HCT116 (cell line): ENCODE results near the gene MCRIP1. TPM values are rescaled to one million over a fixed set of nuclear protein-coding genes. Genes with fewer than 3 reads are reported as not detected.

Experiments used
- ATAC-seq: fragments of 200-7000 bp; cut with Tn5 transposase; 2 replicates; pipeline ENCODE4 v1.9.1; 2020; ENCODE audit warnings: mild to moderate bottlenecking, moderate library complexity
- BruUV-seq: library from RNA; stranded (reverse); fragments of 400-500 nt; replicated peaks from 2 replicates; lab custom pipeline; 2021; lab: Mats Ljungman, UMichigan
- CTCF ChIA-PET: fragments of 300-600 bp; sonication (Branson Sonifier 250); formaldehyde crosslinking; loops from one replicate; lab custom pipeline; 2021; ENCODE audit warnings: antibody characterized with exemption; lab: Charles Lee
- POLR2A ChIA-PET: fragments of 300-600, 350-600 bp; sonication (Branson Sonifier 250); formaldehyde crosslinking; loops from one replicate; lab custom pipeline; 2021; ENCODE audit warnings: antibody characterized with exemption; lab: Charles Lee
- RAD21 ChIA-PET, 2 experiments: fragments of 300-600 bp; sonication (Branson Sonifier 250); formaldehyde crosslinking; loops; one replicate each; lab custom pipeline; 2023; ENCODE audit warnings: low total read pairs in 2 of 2; ENCODE audit not compliant: uncharacterized antibody in 2 of 2, unreplicated experiment in 2 of 2, low non-redundant PET in 1 of 2; lab: Charles Lee
- DNase-seq: peaks from one replicate; pipeline ENCODE4 v3.0.0-alpha.2; 2010; ENCODE audit warnings: low read depth, low spot score
- H2AFZ ChIP-seq: fragments of 200-600 bp; shearing (Covaris generic), sonication (generic); 2 replicates; pipeline ENCODE4 v1.6.1; 2017; ENCODE audit warnings: low read depth, mixed run types, mixed read lengths, antibody characterized with exemption, low read length; ENCODE audit not compliant: poor library complexity, severe bottlenecking
- H3K27ac ChIP-seq: 2 replicates; pipeline ENCODE4 v1.5.1; 2012; ENCODE audit warnings: low read depth, low read length
- H3K27me3 ChIP-seq: fragments of 200-600 bp; sonication (generic); 2 replicates; pipeline ENCODE4 v1.6.1; 2016; ENCODE audit warnings: mixed run types, low read length, mixed read lengths; ENCODE audit not compliant: insufficient read depth
- H3K36me3 ChIP-seq, 2 experiments: fragments of 200-500 bp in 1 of 2; fragments of 200-600 bp in 1 of 2; sonication (Bioruptor generic) in 1 of 2; sonication (generic) in 1 of 2; 2 replicates each; pipeline versions ENCODE4 v1.5.1 to v1.6.1; 2014 to 2016; ENCODE audit warnings: low read length in 2 of 2, inconsistent platforms in 1 of 2, mixed read lengths in 1 of 2, mixed run types in 1 of 2; ENCODE audit not compliant: insufficient read depth in 2 of 2, control insufficient read depth in 1 of 2
- H3K4me1 ChIP-seq, 2 experiments: fragments of 200-600 bp in 1 of 2; sonication (generic) in 1 of 2; 2 replicates each; pipeline versions ENCODE4 v1.5.1 to v1.6.1; 2012 to 2017; ENCODE audit warnings: low read length in 2 of 2, inconsistent platforms in 1 of 2, mild to moderate bottlenecking in 1 of 2, mixed read lengths in 1 of 2, mixed run types in 1 of 2, moderate library complexity in 1 of 2; ENCODE audit not compliant: insufficient read depth in 2 of 2, control insufficient read depth in 1 of 2
- H3K4me2 ChIP-seq: fragments of 200-600 bp; sonication (generic); 2 replicates; pipeline ENCODE4 v1.6.1; 2017; ENCODE audit warnings: mixed run types, low read length, mixed read lengths
- H3K4me3 ChIP-seq, 2 experiments: fragments of 200-600 bp in 1 of 2; sonication (generic) in 1 of 2; replicated peaks in 1 of 2; 2 replicates each; pipeline ENCODE4 v1.5.1; 2011 to 2016; ENCODE audit warnings: low read length in 2 of 2, control low read depth in 1 of 2, low read depth in 1 of 2, mild to moderate bottlenecking in 1 of 2, mixed read lengths in 1 of 2, mixed run types in 1 of 2
- H3K79me2 ChIP-seq: fragments of 200-600 bp; sonication (generic); 2 replicates; pipeline ENCODE4 v1.6.1; 2017; ENCODE audit warnings: mild to moderate bottlenecking, mixed run types, low read length, moderate library complexity, mixed read lengths; ENCODE audit not compliant: insufficient read depth
- H3K9ac ChIP-seq: fragments of 200-600 bp; sonication (generic); 2 replicates; pipeline ENCODE4 v1.6.1; 2016; ENCODE audit warnings: low read length, mixed read lengths
- H3K9me2 ChIP-seq: fragments of 200-600 bp; sonication (generic), shearing (Covaris generic); 2 replicates; pipeline ENCODE4 v1.6.1; 2017; ENCODE audit warnings: mixed run types, mild to moderate bottlenecking, moderate library complexity; ENCODE audit not compliant: insufficient read depth
- H3K9me3 ChIP-seq, 2 experiments: fragments of 200-500 bp in 1 of 2; fragments of 200-600 bp in 1 of 2; sonication (Bioruptor generic) in 1 of 2; sonication (generic) in 1 of 2; 2 replicates each; pipeline ENCODE4 v1.6.1; 2014 to 2017; ENCODE audit warnings: low read length in 2 of 2, mixed read lengths in 2 of 2, inconsistent platforms in 1 of 2, low read depth in 1 of 2, mild to moderate bottlenecking in 1 of 2, mixed run types in 1 of 2, moderate library complexity in 1 of 2; ENCODE audit not compliant: control insufficient read depth in 1 of 2, insufficient read depth in 1 of 2
- H4K20me1 ChIP-seq: fragments of 200-600 bp; sonication (generic), shearing (Covaris generic); 2 replicates; pipeline ENCODE4 v1.6.1; 2017; ENCODE audit warnings: mixed run types, mild to moderate bottlenecking, moderate library complexity; ENCODE audit not compliant: insufficient read depth
- CBX3 ChIP-seq: IDR thresholded peaks from 2 replicates; pipeline ENCODE4 v1.6.1; 2012; ENCODE audit warnings: low read depth
- CEBPB ChIP-seq: IDR thresholded peaks from 2 replicates; pipeline ENCODE4 v1.6.1; 2012; ENCODE audit warnings: low read depth
- CTCF ChIP-seq, 3 experiments: fragments of 200-600 bp in 1 of 3; sonication (generic) in 1 of 3; IDR thresholded peaks in 2 of 3; conservative IDR thresholded peaks in 1 of 3; 2 replicates each; pipeline ENCODE4 v1.5.1; 2012 to 2017; ENCODE audit warnings: low read depth in 2 of 3, low read length in 2 of 3, antibody characterized with exemption in 1 of 3, borderline replicate concordance in 1 of 3, control low read depth in 1 of 3, mild to moderate bottlenecking in 1 of 3, mixed read lengths in 1 of 3, mixed run types in 1 of 3, moderate library complexity in 1 of 3; ENCODE audit not compliant: insufficient read depth in 1 of 3
- ELF1 ChIP-seq: IDR thresholded peaks from 2 replicates; pipeline ENCODE4 v1.6.1; 2012; ENCODE audit warnings: low read depth, borderline replicate concordance
- EZH2 ChIP-seq: fragments of 200-600 bp; sonication (generic); IDR thresholded peaks from 2 replicates; pipeline ENCODE4 v1.6.1; 2017; ENCODE audit warnings: antibody characterized with exemption, mixed run types
- EZH2phosphoT487 ChIP-seq: fragments of 200-600 bp; IDR thresholded peaks from 2 replicates; pipeline ENCODE4 v1.6.1; 2018; ENCODE audit warnings: antibody characterized with exemption, borderline replicate concordance
- FOSL1 ChIP-seq: IDR thresholded peaks from 2 replicates; pipeline ENCODE4 v1.6.1; 2012; ENCODE audit warnings: low read depth
- MAX ChIP-seq: IDR thresholded peaks from 2 replicates; pipeline ENCODE4 v1.6.1; 2012
- POLR2A ChIP-seq: IDR thresholded peaks from 2 replicates; pipeline ENCODE4 v1.7.0; 2011; ENCODE audit warnings: borderline replicate concordance; ENCODE audit not compliant: insufficient read depth, insufficient read length; ENCODE audit errors: extremely low read depth
- POLR2AphosphoS5 ChIP-seq: IDR thresholded peaks from 2 replicates; pipeline ENCODE4 v1.6.1; 2011; ENCODE audit warnings: mild to moderate bottlenecking, low read depth, low read length, moderate library complexity
- RAD21 ChIP-seq: IDR thresholded peaks from 2 replicates; pipeline ENCODE4 v1.6.1; 2012; ENCODE audit warnings: low read depth, mild to moderate bottlenecking
- REST ChIP-seq: IDR thresholded peaks from 2 replicates; pipeline ENCODE4 v1.6.1; 2012; ENCODE audit warnings: low read depth
- SIN3A ChIP-seq: IDR thresholded peaks from 2 replicates; pipeline ENCODE4 v1.6.1; 2012; ENCODE audit warnings: low read depth
- SP1 ChIP-seq: IDR thresholded peaks from 2 replicates; pipeline ENCODE4 v1.6.1; 2012; ENCODE audit warnings: low read depth
- SRF ChIP-seq: IDR thresholded peaks from 2 replicates; pipeline ENCODE4 v1.6.1; 2012; ENCODE audit warnings: low read depth
- TCF7L2 ChIP-seq: IDR thresholded peaks from 2 replicates; pipeline ENCODE4 v1.7.0; 2011; ENCODE audit warnings: borderline replicate concordance, inconsistent platforms; ENCODE audit not compliant: insufficient read depth, insufficient read length; ENCODE audit errors: extremely low read depth
- ZBTB33 ChIP-seq: IDR thresholded peaks from 2 replicates; pipeline ENCODE4 v1.6.1; 2011; ENCODE audit warnings: mild to moderate bottlenecking, low read length, moderate library complexity; ENCODE audit not compliant: insufficient replicate concordance; ENCODE audit errors: extremely low read depth
- ZFX ChIP-seq: fragments of 450-650 bp; IDR thresholded peaks from 2 replicates; pipeline ENCODE4 v1.6.1; 2017
- intact Hi-C: fragments of 100-400 bp; cut with micrococcal nuclease; formaldehyde crosslinking; loops from 2 replicates; pipeline ENCODE4 v1.10.0; 2022
- total RNA-seq: library from RNA; stranded (reverse); gene quantifications from one replicate; pipeline ENCODE4 v1.2.1, GENCODE V29; 2021; ENCODE audit not compliant: unreplicated experiment

The MCRIP1 gene
- total RNA-seq, 1 experiment from 2014 or later = 59.2 TPM

- Histone ChIP-seq H3K27ac (no peak overlapping the region), H2AFZ (no peak overlapping the region), H3K9ac (no peak overlapping the region), H3K36me3 (no peaks in the 10 kb centered on the region), H4K20me1 (no peaks in the 10 kb centered on the region), H3K27me3 (peaks cover 10% of the 10 kb centered on the region; the same call in 1 of the 2 replicates), H3K4me2 (no peak overlapping the region), H3K79me2 (no peaks in the 10 kb centered on the region), H3K9me3 (no peaks in the 10 kb centered on the region)
- DNase-seq = no peak
- BruUV-seq = no TSS peak
- RAD21 ChIA-PET = no interaction called here
- intact Hi-C loops = no loop called here
- no peak for TF ChIP-seq CBX3
- no peak for TF ChIP-seq CEBPB
- TF ChIP-seq CTCF (IDR thresholded peaks at IDR 0.05 in 2 of 3, conservative IDR thresholded peaks at IDR 0.05 in 1 of 3; ENCODE audit: borderline replicate concordance in 1 of 3, insufficient read depth in 1 of 3, low read depth in 2 of 3, low read length in 2 of 3) = no peak
- TF ChIP-seq MAX = no peak
- TF ChIP-seq ELF1 = no peak
- no peak for TF ChIP-seq ZBTB33
- no peak for TF ChIP-seq SP1
- TF ChIP-seq EZH2phosphoT487 = no peak
- no peak for TF ChIP-seq FOSL1
- no peak for TF ChIP-seq ZFX
- TF ChIP-seq REST = no peak
- TF ChIP-seq SRF = no peak
- no peak for TF ChIP-seq POLR2A
- TF ChIP-seq TCF7L2 = no peak
- TF ChIP-seq RAD21 = no peak
- no peak for TF ChIP-seq EZH2
- TF ChIP-seq POLR2AphosphoS5 = no peak
- TF ChIP-seq SIN3A = no peak
- TF ChIP-seq, all 23 proteins: peak for 0
- Histone ChIP-seq H3K9me2 (no peaks in the 10 kb centered on the region), H3K4me1 (peaks cover 0 to 6% of the 10 kb centered on the region in 2 experiments; a peak in 2 of 4 replicates), H3K4me3 (no peak overlapping the region)
- ChIA-PET CTCF (no interaction called here), POLR2A (no interaction called here)
- no peak for ATAC-seq
Measured at GRCh38 chr17:81802856-81803643, 30.0 kb downstream of the MCRIP1 start.
